Islet of Langerhans (tissue), 1 donor: Measurements from ENCODE around the gene ATP5MC2.
"Not testable (repeated sequence)": the region's sequence is repeated elsewhere in the genome, so short reads cannot be mapped to it uniquely, and the experiment has no call there.

Experiments used
- FAIRE-seq: peaks from one replicate; lab custom pipeline; 2011; peaks lifted over from hg19 to GRCh38; lab: Jason Lieb, UNC

ATP5MC2 gene

GRCh38 chr12:53694756-53695151, 18.9 kb upstream of the ATP5MC2 start:
- FAIRE-seq: no peak

DNA sequence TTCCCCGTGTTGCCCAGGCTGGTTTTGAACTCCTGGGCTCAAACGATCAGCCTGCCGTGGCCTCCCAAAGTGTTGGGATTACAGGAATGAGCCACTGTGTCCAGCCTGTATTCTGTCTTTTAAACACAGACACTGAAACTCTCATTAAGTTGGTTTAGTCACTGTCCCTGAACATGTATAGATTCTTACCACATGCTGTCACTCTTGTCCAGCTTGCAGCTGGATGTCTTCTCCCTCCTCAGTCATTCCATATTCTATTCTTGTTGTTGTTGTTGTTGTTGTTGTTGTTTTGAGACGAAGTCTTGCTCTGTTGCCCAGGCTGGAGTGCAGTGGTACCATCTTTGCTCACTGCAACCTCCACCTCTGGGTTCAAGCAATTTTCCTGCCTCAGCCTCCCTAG, 12.3 kb upstream of the ATP5MC2 start:
- FAIRE-seq: no peak

DNA sequence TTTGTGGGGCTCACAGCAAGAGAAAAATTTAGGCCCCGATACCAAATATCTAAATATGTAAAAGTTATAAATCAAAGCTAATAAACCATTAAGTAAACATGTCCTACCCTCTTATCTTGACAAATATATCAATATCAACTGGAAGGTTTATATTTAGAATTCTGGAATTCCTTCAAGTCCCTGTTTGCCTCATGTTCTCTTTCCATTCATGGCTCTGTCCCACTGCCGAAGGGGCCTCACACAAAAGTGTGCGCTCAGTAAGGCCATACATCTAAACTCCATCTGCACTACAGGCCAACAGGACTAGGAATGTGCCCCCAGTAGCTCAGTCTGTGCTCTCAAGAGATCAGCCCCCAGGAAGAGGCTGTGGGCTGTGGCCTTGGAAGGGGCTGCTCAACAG, 10.6 kb upstream of the ATP5MC2 start:
- FAIRE-seq: no peak

DNA sequence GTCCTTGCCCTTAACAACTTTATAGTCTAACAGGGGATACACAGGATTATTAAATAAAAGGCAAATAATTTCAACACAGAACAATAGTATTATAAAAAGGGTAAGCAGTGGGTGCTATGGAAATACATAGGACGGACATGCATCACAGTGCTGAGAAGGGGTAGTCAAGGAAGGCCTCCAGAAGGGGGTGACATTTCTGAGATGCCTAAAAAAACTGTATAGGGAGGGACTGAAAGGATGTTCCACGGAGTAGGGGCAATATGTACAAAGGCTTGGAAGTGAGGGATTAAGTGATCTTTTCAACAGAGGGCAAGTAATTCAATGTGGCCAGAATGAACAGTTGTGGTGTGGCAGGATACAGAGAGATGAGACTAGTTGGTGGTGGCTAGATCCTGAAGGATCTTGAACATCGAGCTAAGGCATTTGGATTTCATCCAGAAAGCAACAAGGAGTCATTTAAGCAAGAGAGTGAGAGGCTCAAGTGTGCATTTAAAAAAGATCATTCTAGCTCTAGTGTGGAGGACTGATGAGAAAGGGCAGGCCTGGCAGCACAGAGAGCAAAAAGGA, 8.9 kb upstream of the ATP5MC2 start:
- no peak for FAIRE-seq

- FAIRE-seq: no peak
Measured at GRCh38 chr12:53683983-53684382, 8.1 kb upstream of the ATP5MC2 start.

- FAIRE-seq: no peak
Measured at GRCh38 chr12:53683494-53683893, 7.6 kb upstream of the ATP5MC2 start.

- not testable (repeated sequence) for FAIRE-seq
Measured at GRCh38 chr12:53680061-53680460, 4.2 kb upstream of the ATP5MC2 start.

DNA sequence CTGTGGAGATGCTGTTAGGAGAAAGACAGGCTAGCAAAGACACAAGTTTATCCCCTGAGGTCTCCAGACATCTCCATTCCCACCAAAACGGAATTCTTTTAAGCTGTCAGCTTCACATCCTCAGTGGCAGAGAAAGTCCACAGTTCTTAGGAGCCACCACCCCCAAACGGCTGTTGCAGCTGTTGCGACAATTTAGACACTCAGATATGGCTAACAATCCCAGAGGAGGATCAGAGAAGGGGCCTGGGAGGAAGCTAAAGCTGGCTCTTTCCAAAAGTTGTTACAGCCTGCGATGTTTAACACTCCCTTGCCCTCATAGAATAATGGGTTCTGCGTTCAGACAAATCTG, 1.9 kb upstream of the ATP5MC2 start:
- no peak for FAIRE-seq

- no peak for FAIRE-seq
Measured at GRCh38 chr12:53677016-53677799, 1.3 kb upstream of the ATP5MC2 start.

DNA sequence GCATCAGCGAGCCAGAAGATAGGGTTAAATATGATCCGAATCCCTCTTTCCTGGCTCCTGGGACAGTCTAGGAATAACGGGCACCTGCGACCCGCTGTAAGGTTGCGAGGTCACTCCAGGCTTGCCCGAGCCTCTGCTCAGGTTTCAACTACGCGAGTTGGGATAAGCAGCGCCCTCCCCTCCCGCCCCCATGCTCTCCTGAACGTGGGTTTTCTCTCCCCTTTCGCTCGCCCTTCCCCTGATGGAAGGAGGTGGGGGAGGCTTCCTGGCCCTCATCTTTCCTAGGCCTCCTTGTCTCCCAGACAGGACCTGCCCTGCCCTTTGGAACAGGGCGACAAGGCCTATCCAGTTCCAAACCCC, 753 bp upstream of the ATP5MC2 start:
- no peak for FAIRE-seq

DNA sequence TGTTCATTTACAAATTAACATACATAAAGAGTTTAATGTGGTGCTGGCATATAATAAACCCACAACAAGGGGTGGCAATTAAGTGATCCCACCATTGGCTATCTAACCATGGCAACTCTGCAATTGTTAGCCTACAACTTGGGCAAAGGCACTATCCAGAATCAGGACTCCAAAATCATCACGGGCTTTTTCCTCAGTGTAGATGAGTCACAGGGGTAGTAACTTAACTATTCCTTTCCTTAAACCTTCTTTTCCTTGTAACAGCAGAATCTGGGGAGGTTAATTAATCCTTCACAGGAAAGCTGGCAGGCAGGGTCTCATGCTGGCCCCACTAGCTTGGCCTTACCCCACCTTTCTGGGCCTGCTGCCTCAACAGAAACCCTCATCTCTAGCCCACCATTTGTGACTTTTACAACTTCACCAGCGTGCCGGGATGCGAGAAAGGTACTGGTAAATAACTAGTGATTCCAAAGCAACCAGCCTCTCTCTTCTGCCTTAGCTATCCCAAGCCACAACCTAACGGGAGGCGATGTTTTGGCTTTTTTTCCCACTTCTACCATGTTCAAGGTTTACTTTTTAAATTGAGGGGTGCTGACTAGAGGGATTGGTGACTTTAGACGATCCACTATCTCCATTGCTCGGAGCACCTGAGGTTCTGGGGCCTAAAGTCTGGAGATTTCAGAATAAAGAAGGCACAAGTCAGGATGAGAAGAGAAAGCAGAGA, 744 bp downstream of the ATP5MC2 start:
- no peak for FAIRE-seq

- FAIRE-seq: no peak
Measured at GRCh38 chr12:53670971-53671370, 4.9 kb downstream of the ATP5MC2 start.

- no peak for FAIRE-seq
Measured at GRCh38 chr12:53670308-53670707, 5.6 kb downstream of the ATP5MC2 start.

- no peak for FAIRE-seq
Measured at GRCh38 chr12:53667080-53667479, 8.8 kb downstream of the ATP5MC2 start.

DNA sequence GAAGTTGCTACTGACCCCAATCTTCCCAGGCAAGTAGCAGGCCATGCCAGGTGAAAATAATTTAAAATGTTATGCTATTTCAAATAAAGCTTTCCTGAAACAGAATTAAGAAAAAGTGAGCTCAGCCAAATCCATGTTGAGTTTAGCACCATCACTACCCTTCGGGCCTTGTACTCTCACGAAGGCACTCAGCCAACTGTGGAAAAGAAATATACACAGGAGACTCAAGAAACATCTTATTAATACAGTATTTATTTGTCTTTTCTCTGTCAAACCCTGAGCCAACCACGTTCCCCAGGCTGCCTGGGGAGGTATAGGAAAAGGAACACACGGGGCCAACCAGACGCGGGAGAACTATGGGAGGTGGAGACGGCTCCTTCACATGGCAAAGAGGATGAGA, 10.9 kb downstream of the ATP5MC2 start:
- FAIRE-seq: no peak

GRCh38 chr12:53664191-53664590, 11.7 kb downstream of the ATP5MC2 start:
- FAIRE-seq: no peak

- no peak for FAIRE-seq
Measured at GRCh38 chr12:53660041-53660440, 15.8 kb downstream of the ATP5MC2 start.

DNA sequence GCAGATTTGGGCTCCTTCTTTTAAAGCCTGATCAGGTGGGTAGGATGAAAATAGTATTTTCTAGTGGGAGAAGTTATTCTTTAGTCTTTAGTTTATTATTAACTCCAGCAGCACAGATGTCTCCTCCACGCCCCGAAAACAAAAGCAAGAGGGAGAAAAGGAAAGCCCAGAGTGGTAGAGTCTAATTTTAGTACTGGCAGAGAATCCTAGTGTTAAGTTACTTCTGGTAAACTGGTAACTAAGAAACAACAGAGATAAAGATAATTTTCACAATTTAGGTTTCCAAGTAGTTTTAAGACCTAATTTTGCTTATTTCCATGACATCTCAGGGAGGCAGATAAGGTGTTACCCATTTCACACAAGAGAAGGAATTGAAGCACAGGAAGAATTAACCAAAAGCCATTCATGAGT, 16.3 kb downstream of the ATP5MC2 start:
- peak; percentile 51 for FAIRE-seq

DNA sequence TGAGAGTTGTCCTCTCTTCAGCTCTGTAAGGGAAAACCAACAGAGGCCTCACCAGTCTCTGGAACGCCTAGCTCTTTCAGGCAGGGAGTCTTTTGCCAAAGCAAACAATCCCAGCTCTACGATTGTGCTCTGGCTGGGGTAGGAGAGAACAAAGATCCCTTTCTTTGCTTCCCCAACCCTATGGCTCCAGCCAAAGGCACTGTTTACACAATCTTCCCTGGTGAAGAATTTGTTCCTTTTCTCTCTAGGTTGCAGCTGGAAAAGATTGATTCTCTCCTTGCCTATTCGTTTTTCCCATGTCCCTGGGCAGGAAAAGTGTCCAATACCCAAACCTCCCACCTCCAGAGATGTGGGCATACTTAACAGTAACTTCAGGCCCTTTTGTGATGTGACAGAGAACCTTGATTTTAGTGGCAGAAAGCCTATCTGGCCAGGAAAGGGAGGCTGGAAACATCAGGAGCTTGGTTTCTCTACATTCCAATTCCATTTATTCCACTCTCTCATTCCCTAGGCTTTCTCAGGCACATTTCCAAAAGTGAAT, 16.8 kb downstream of the ATP5MC2 start:
- FAIRE-seq: no peak

DNA sequence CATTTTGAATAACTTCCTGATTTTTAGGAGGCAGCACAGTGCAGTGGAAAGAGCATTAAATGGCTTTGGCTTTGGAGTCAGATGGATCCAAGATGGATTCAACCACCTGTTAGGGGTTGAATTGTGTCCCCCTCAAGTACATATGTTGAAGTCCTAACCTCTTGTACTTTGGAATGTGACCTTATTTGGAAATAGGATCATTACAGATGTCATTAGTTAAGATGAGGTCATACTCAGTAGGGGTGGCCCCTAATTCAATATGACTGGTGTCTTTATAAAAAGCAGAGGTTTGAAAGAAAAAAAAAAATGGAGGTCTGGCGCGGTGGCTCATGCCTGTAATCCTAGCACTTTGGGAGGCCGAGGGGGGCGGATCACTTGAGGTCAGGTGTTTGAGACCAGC, 18.8 kb downstream of the ATP5MC2 start:
- FAIRE-seq: no peak

DNA sequence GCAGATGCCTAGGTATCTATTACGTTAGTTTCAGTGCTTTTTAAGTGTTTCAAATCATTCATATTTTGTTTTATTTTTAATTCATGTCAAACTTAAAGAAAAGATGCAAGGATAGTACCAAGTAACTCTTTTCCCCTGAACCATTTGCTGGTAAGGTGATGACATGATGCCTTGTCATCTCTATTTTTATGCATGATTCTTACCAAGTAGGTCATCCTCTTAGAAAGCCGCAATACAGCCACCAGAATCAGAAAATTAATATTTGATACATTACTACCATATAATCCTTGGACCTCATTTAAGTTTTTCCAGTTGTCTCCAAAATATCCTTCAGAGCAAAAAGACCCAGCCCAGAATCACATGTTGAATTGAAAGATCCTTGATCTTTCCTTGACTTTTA, 22.3 kb downstream of the ATP5MC2 start:
- no peak for FAIRE-seq

GRCh38 chr12:53652366-53652765, 23.5 kb downstream of the ATP5MC2 start:
- no peak for FAIRE-seq

DNA sequence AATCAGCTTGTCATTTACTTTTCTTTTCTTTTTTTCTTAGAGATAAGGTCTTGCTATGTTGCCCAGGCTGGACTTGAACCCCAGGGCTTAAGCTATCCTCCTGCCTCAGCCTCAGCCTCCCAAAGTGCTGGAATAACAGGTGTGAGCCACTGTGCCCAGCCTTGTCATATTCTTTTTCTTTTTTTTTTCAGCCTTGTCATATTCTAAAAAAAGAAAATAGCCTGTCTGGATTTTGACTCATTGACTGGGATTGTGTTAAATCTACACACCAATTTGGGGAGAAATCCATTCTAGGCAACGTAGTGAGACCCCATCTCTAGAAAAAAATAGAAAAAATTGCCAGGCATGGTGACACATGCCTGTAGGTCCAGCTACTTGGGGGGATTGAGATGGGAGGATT, 24.1 kb downstream of the ATP5MC2 start:
- no peak for FAIRE-seq
